A549 (cell line): ENCODE results near the gene SIRT1. TPM values are rescaled to one million over a fixed set of nuclear protein-coding genes. Genes with fewer than 3 reads are reported as not detected.

Experiments
- ATAC-seq, 2 experiments: fragments of 200-7000 bp in 1 of 2; fragments of >200 bp in 1 of 2; cut with Nextera tagmentation in 1 of 2; cut with Tn5 transposase in 1 of 2; 3 replicates each; pipeline versions ENCODE4 v1.8.0 to v1.9.1; 2018 to 2020; ENCODE audit warnings: mild to moderate bottlenecking in 1 of 2, moderate library complexity in 1 of 2
- CTCF ChIA-PET: fragments of 300-600 bp; sonication (Branson Sonifier 250); formaldehyde crosslinking; extraction: SDS; loops from one replicate; lab custom pipeline; 2021; ENCODE audit warnings: antibody characterized with exemption, inconsistent platforms; lab: Yijun Ruan, JAX
- POLR2A ChIA-PET: fragments of 350-600 bp; formaldehyde crosslinking; extraction: SDS; loops from one replicate; lab custom pipeline; 2021; ENCODE audit warnings: antibody characterized with exemption, inconsistent platforms; lab: Yijun Ruan, JAX
- DNase-seq, 2 experiments: peaks; one replicate each; pipeline versions ENCODE4 v3.0.0 to v3.0.0-alpha.2; 2011 to 2016; ENCODE audit warnings: low read depth in 1 of 2, low spot score in 1 of 2
- FAIRE-seq: peaks from 2 replicates; lab custom pipeline; 2011; peaks lifted over from hg19 to GRCh38; lab: Jason Lieb, UNC
- H3K27ac ChIP-seq, 2 experiments: fragments of >200 bp; sonication (Bioruptor Twin); formaldehyde crosslinking; 3 replicates each; pipeline ENCODE4 v1.5.1; 2016 to 2017
- H3K4me1 ChIP-seq: fragments of >200 bp; sonication (Bioruptor Twin); formaldehyde crosslinking; 3 replicates; pipeline ENCODE4 v1.6.1; 2016
- H3K4me2 ChIP-seq: fragments of >200 bp; sonication (Bioruptor Twin); formaldehyde crosslinking; 3 replicates; pipeline ENCODE4 v1.6.1; 2016
- H3K4me3 ChIP-seq: fragments of >200 bp; sonication (Bioruptor Twin); formaldehyde crosslinking; 3 replicates; pipeline ENCODE4 v1.5.1; 2016
- H3K9me3 ChIP-seq: fragments of >200 bp; sonication (Bioruptor Twin); formaldehyde crosslinking; 3 replicates; pipeline ENCODE4 v1.6.1; 2016
- ATOH8 ChIP-seq: fragments of 250-450 bp; sonication (Bioruptor Pico); IDR thresholded peaks from 2 replicates; pipeline ENCODE4 v1.5.0; 2020; ENCODE audit warnings: low read depth, mild to moderate bottlenecking, moderate library complexity
- EHMT2 ChIP-seq: fragments of 200-600 bp; sonication (generic); IDR thresholded peaks from 2 replicates; pipeline ENCODE4 v1.6.1; 2016; ENCODE audit warnings: antibody characterized with exemption, low read depth, mild to moderate bottlenecking, moderate library complexity
- ESRRA ChIP-seq: fragments of 150-350 bp; IDR thresholded peaks from 2 replicates; pipeline ENCODE4 v1.6.1; 2014; ENCODE audit warnings: mild to moderate bottlenecking, low read length, borderline replicate concordance
- FOSL2 ChIP-seq, 2 experiments: fragments of 450-650 bp in 1 of 2; fragments of >200 bp in 1 of 2; sonication (Bioruptor Twin) in 1 of 2; formaldehyde crosslinking; IDR thresholded peaks; 2 replicates each; pipeline versions ENCODE4 v1.5.0 to v1.6.1; 2016 to 2020; ENCODE audit warnings: mild to moderate bottlenecking in 1 of 2, moderate library complexity in 1 of 2
- GATA3 ChIP-seq: IDR thresholded peaks from 2 replicates; pipeline ENCODE4 v1.6.1; 2012; ENCODE audit warnings: borderline replicate concordance
- HEYL ChIP-seq: fragments of 250-450 bp; sonication (Bioruptor Pico); IDR thresholded peaks from 2 replicates; pipeline ENCODE4 v1.8.0; 2021; ENCODE audit warnings: mild to moderate bottlenecking, moderate library complexity
- HMGXB4 ChIP-seq: fragments of 250-450 bp; sonication (Bioruptor Pico); IDR thresholded peaks from 2 replicates; pipeline ENCODE4 v1.5.0; 2021; ENCODE audit warnings: mild to moderate bottlenecking, moderate library complexity, borderline replicate concordance
- HOXB5 ChIP-seq: fragments of 250-450 bp; sonication (Bioruptor Pico); IDR thresholded peaks from 2 replicates; pipeline ENCODE4 v1.5.0; 2020; ENCODE audit warnings: mild to moderate bottlenecking, moderate library complexity
- JUN ChIP-seq, 2 experiments: fragments of >200 bp; sonication (Bioruptor Twin); formaldehyde crosslinking; IDR thresholded peaks; 2 replicates in 1 of 2; 3 replicates in 1 of 2; pipeline ENCODE4 v1.6.1; 2016 to 2017
- JUNB ChIP-seq: fragments of >200 bp; sonication (Bioruptor Twin); formaldehyde crosslinking; IDR thresholded peaks from 2 replicates; pipeline ENCODE4 v1.6.1; 2016
- KDM5A ChIP-seq: fragments of 200-600 bp; sonication (generic); IDR thresholded peaks from 2 replicates; pipeline ENCODE4 v1.6.1; 2016; ENCODE audit warnings: antibody characterized with exemption, mild to moderate bottlenecking
- MAX ChIP-seq: IDR thresholded peaks from 2 replicates; pipeline ENCODE4 v1.6.1; 2012
- MYC ChIP-seq: IDR thresholded peaks from 2 replicates; pipeline ENCODE4 v1.6.1; 2012; ENCODE audit warnings: mild to moderate bottlenecking, inconsistent platforms, low read length, improper control_type of control experiment, borderline replicate concordance
- NFE2L2 ChIP-seq: fragments of 150-350 bp; conservative IDR thresholded peaks from 2 replicates; pipeline ENCODE4 v1.6.1; 2014; ENCODE audit warnings: low read length
- NR3C1 ChIP-seq: fragments of >200 bp; sonication (Bioruptor Twin); formaldehyde crosslinking; IDR thresholded peaks from 3 replicates; pipeline ENCODE4 v1.6.1; 2017
- POLR2A ChIP-seq: IDR thresholded peaks from 2 replicates; pipeline ENCODE4 v1.6.1; 2012; ENCODE audit warnings: mild to moderate bottlenecking, low read length
- RARB ChIP-seq: fragments of 250-450 bp; sonication (Bioruptor Pico); IDR thresholded peaks from 2 replicates; pipeline ENCODE4 v1.8.0; 2021; ENCODE audit warnings: mild to moderate bottlenecking, moderate library complexity
- RCOR1 ChIP-seq: fragments of 150-350 bp; IDR thresholded peaks from 2 replicates; pipeline ENCODE4 v1.6.1; 2014; ENCODE audit warnings: antibody characterized with exemption, low read length, low read depth
- REST ChIP-seq: fragments of 200-600 bp; sonication (generic); IDR thresholded peaks from 2 replicates; pipeline ENCODE4 v1.6.1; 2016; ENCODE audit warnings: antibody characterized with exemption, mild to moderate bottlenecking, moderate library complexity
- SMC3 ChIP-seq: fragments of >200 bp; sonication (Bioruptor Twin); formaldehyde crosslinking; IDR thresholded peaks from 3 replicates; pipeline ENCODE4 v1.6.1; 2018; ENCODE audit warnings: inconsistent platforms
- ZC3H11A ChIP-seq: fragments of 450-650 bp; IDR thresholded peaks from 2 replicates; pipeline ENCODE4 v1.6.1; 2014; ENCODE audit warnings: antibody characterized with exemption, mild to moderate bottlenecking
- WGBS: methylation state at CpG from one replicate; pipeline ENCODE4 v1.1.6; 2017; ENCODE audit errors: missing lambda C conversion rate; 5-methylcytosine and 5-hydroxymethylcytosine counted together
- polyA plus RNA-seq, 4 experiments: library from polyadenylated mRNA; depleted of rRNA in 3 of 4; stranded (reverse); fragments of >200 nt; fragmentation: RNase III in 1 of 4; extraction: RNeasy Plus Mini Kit Qiagen cat#74134 plus additional on column Dnase treatment in 1 of 4; gene quantifications; 2 replicates in 3 of 4; 3 replicates in 1 of 4; pipeline ENCODE4 v1.2.3, GENCODE V29; 2011 to 2017

Gene SIRT1
- polyA plus RNA-seq, 2 of the 4 experiments (the other 2 are of a cell fraction) = 16.2 to 34.8 TPM

- TF ChIP-seq RCOR1 = no peak
Observed at GRCh38 chr10:67935223-67935622, 50.8 kb downstream of the SIRT1 start (continued).

GRCh38 chr10:67936416-67936815 is 52.0 kb downstream of the SIRT1 start:
- no peaks in the 10 kb centered on the region for H3K9me3 ChIP-seq
- H3K27ac ChIP-seq = no peak overlapping the region
- H3K4me2 ChIP-seq = no peak overlapping the region
- 88% methylated on average over 1 of the region's 1 CpG for WGBS
- POLR2A ChIA-PET = no interaction called here
- DNase-seq = no peak
- ATAC-seq = no peak
- no peak overlapping the region for H3K4me3 ChIP-seq
- TF ChIP-seq ATOH8 (no peak), NR3C1 (no peak), KDM5A (no peak), ZC3H11A (no peak), REST (no peak), JUNB (no peak), JUN (IDR thresholded peaks at IDR 0.05) (no peak), NFE2L2 (no peak), HEYL (CRISPR knock-in tag) (no peak), HOXB5 (CRISPR knock-in tag) (no peak), RARB (CRISPR knock-in tag) (no peak), HMGXB4 (CRISPR knock-in tag) (no peak)
- TF ChIP-seq, all 56 proteins: peak for 0
- CTCF ChIA-PET = no interaction called here
- FAIRE-seq = no peak
- H3K4me1 ChIP-seq = no peaks in the 10 kb centered on the region

- no peaks in the 10 kb centered on the region; the same call in 2 of the 3 replicates for H3K9me3 ChIP-seq
- 94% methylated on average over 1 of the region's 2 CpGs for WGBS
- CTCF ChIA-PET = interaction anchor here (0.6 kb wide), 1 partner anchor 125 kb away, joined by 3 read pairs; no protein-coding TSS in a partner anchor
- H3K4me2 ChIP-seq = no peak overlapping the region
- no peak overlapping the region for H3K27ac ChIP-seq
- no peak for ATAC-seq
- POLR2A ChIA-PET = no interaction called here
- H3K4me1 ChIP-seq = no peaks in the 10 kb centered on the region
- no peak for TF ChIP-seq EHMT2
- no peak for TF ChIP-seq MYC
- no peak for TF ChIP-seq JUNB
- no peak for TF ChIP-seq ATOH8
- no peak for TF ChIP-seq HMGXB4 (CRISPR knock-in tag)
- TF ChIP-seq GATA3 = no peak
- no peak for TF ChIP-seq ESRRA
- no peak for TF ChIP-seq FOSL2 (IDR thresholded peaks at IDR 0.05)
- TF ChIP-seq FOSL2 (CRISPR knock-in tag; IDR thresholded peaks at IDR 0.05) = no peak
- TF ChIP-seq ZC3H11A = no peak
- TF ChIP-seq SMC3 = no peak
- no peak for TF ChIP-seq POLR2A
- no peak for TF ChIP-seq NR3C1
- no peak for TF ChIP-seq RCOR1
- TF ChIP-seq MAX = no peak
- no peak for DNase-seq
- H3K4me3 ChIP-seq = no peak overlapping the region
- FAIRE-seq = no peak
Observed at GRCh38 chr10:67943917-67944316, 59.5 kb downstream of the SIRT1 start.
